GM21825 (cell line): ENCODE measurements around the gene CELSR3.

Experiments
- ATAC-seq: cut with Tn5 transposase; IDR thresholded peaks from one replicate; pipeline ENCODE4 v1.9.1; 2021; ENCODE audit warnings: mild to moderate bottlenecking, moderate library complexity; ENCODE audit not compliant: unreplicated experiment

The CELSR3 gene

DNA sequence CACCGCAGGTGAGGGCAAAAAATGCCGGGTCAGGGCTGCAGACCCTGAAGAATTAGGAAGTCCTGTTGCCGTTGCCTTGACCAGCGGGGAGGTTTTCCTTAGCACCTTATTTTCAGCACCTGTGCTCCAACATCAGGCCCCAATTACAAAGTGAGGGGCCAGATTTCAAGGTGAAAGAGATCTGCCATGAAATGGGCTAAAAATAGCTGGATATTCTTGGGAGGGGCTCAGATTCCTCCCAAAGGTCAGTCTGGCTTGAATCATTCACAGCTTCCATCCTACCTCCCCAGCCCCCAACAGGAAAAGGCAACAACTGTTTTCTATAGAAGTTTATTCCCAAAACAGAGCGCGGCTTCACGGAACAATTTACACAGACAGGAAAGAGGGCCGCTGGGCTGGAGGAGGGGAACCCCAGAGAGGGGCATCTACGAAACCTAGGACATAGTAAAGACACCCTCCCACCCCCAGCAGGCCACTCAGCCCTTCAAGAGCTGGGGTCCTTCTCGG is 26.5 kb downstream of the CELSR3 start:
- no peak for ATAC-seq

GRCh38 chr3:48635222-48636021 is 27.3 kb downstream of the CELSR3 start, which contains the start of gene SLC26A6:
Gene SLC26A6, minus strand, starts transcription at chr3:48635461. Its CDS starts 68 bp downstream, at chr3:48635393.
- ATAC-seq = peak; percentile 85

DNA sequence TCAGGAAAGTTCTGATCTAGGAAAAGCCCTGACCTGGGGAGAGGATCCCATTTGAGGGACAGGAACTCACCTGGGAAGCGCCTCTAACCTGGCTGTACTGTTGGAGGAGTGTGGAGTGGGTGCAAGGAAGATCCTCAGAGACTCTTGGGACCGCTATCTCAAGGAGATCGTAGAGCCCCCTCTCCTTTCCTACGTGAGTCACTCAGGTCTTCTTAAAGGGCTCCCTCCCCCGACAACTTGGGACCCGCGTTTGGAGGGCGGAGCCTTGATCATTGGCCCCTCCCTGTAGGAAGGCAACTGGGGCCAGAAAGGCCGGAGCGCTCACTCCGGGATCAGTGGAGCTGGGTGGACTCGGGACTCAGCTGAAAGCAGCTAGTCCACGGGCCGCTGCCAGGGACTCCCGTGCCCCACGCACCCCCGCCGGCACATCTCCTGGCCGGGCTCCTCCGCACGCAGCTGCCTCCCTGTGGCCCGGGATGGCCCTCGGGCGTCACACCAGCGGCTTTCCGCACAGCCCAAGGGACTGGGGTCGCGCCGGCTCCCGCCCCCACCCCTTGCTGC is 27.9 kb downstream of the CELSR3 start:
- no peak for ATAC-seq

DNA sequence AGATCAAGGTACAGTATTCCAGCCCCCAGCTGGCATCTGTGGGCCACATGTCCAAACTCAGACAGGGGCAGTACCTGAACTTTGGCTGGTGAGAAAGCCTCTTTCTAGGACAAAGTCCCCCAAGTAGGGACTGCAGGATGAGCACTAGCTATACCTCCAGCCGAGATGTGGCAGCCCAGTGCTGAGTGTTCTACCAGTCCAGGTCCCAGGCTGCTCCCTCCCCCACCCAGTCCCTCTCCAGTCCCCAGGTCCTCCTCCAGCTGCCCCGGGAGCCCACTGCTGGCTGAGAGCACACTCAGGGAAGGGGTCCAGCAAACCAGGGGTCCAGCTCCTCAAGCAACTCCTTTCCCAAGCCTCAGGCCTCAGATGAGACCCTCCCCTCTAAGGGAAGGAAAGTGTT is 28.9 kb downstream of the CELSR3 start:
- ATAC-seq = no peak

- ATAC-seq = no peak
These were observed 29.4 kb downstream of the CELSR3 start for GRCh38 chr3:48633256-48633655.

- no peak for ATAC-seq
These were observed 30.9 kb downstream of the CELSR3 start for GRCh38 chr3:48631516-48632448.

DNA sequence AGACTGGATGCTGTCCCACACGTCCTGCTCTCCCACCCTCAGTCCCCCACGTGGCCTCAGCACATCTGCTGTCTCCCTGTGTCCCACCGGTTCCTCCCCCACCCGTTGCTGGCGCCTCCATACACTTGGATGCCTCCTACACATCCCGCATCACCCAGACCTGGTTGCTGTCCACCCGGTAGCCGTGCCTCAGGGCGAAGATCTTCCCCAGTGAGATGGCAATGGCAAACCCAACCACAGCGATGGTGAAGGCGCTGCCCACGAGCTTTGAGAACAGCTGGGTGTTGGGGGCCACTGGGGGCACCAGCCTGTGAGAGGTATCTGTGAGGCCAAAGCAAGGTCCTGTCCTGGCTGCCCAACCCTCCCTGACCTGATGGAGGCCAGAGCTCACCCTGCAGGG is 31.9 kb downstream of the CELSR3 start:
- ATAC-seq = no peak

- ATAC-seq = no peak
These were observed 32.3 kb downstream of the CELSR3 start for GRCh38 chr3:48630407-48630806.

DNA sequence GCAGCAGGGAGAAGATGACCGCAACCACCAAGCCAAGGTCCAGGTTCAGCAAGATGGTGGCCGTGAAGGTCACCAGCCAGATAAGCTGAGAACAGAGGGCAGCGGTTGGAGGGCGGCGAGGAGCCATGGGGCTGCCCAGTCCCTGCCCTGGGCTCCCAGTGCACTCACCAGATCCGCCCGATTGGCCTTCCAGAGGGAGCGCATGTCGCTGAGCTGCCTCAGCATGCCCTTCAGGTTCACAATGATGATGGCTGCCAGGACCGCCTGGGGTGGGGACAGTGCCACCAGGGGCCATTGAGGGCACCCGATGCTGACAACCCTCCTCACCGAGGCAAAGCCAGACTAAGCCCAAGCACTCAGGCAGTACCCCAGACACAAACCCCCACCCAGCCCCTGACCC is 32.8 kb downstream of the CELSR3 start:
- no peak for ATAC-seq

GRCh38 chr3:48628277-48629017 is 34.2 kb downstream of the CELSR3 start:
- no peak for ATAC-seq

DNA sequence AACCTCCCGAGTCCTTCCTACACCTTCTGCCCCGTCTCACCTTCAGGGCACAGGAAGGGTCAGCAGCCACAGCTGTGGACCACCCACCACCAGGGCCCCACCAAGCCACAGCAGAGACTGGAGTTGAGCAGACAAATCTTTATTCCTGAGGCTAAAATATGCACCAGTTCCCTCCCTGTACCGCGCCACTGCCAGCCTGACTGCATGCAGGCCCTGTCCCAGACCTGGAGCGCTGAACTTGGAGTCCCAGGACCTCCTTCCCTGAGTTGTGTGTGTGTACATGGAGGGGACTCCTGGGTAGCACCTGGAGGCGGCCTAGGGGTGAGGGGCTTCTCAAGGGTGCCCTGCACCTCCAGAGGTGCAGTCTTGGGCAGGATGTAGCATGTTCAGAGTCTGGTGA is 37.1 kb downstream of the CELSR3 start:
- no peak for ATAC-seq

DNA sequence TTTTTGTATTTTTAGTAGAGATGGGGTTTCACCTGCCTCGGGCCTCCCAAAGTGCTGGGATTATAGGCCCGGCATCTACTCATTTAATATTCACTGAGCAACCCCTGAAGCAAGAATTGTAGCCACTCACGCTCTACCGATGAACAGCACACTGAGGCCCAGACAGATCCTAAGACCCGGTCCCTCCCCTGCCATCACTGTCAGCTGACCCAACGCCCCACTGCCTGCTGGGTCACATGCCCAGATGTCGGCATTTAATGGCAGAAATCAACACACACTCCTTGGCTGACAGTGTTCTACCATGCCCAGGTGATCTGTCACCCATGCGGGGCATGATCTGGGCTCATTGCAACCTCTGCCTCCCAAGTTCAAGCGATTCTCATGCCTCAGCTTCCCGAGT is 37.9 kb downstream of the CELSR3 start:
- no peak for ATAC-seq

DNA sequence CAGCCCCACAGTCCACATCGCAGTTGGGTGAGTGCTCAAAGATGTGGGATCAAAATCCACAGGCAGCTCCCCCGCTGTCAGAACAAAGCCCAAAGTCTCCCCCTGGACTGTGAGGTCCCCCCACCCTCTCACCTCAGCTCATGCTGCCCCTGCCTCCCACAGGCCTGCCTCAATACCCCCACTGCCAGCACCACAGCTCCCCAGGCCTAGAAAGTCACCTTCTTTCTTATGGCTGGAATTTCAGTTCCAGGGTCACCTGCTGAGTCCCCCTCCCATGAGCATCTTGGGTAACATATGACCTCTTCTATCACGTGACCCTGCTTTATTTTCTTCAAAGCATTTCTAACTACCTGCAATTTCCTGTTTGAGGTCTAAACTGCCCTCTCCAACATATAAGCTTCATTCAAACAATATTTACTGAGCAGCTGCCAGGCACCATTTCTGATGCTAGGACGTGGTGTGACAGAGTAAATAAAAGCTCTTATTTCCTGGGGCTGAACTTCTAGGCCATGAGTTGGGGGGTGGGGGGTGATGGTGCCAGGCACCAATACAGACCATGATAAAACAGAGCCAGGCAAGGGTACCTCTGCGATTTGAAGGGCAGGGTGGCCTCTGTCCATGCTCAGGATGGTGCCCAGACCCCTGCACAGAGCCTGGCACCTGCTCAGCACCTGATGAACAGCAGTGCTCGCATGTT is 38.7 kb downstream of the CELSR3 start:
- ATAC-seq = no peak

DNA sequence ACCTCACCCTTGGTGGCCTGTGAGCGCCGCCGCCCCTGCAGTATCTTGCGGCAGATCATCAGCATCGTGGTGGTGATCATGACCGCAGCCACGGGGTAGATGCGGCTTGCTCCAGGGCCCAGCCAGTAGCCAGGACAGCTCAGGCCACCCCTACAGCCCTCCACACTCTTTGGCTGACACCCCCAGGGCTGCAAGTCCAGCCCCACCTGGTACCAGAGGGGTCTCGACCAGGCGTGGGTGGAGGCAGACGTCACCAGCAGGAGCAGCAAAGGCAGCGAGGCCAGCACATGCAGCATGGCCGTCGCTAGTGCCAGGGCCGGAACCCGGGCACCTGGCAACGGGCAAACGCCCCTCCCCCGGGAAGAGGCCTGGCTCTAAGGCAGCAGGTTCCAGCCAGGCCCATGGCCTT is 41.2 kb downstream of the CELSR3 start, which contains the start of gene TMEM89:
TMEM89 (minus strand) TSS at position 309 of the 409 bp plus-strand sequence; CDS start at position 296, 13 bp downstream.
- ATAC-seq = no peak

- no peak for ATAC-seq
These were observed 42.9 kb downstream of the CELSR3 start for GRCh38 chr3:48619541-48620524.

DNA sequence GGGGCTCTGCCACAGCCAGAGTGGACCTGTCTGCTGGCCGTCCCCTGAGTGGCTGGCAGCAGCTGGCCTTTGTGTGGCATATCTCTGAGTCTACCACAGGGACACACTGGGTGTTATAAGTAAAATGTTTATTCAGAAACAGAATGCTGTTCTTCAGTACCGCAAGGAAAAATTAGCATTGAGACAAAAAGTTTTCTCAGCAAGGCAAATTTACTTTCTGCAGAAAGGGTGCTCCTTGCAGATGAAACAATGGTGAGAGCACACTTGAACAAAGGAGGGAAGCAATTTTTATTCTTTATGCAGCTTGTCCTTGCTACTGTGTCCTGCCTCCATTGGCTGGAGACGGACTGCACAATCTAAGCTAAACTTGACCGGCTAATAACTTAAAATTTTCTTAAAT is 45.1 kb downstream of the CELSR3 start:
- no peak for ATAC-seq

GRCh38 chr3:48614044-48614443 is 48.6 kb downstream of the CELSR3 start:
- no peak for ATAC-seq

GRCh38 chr3:48612309-48612708 is 50.4 kb downstream of the CELSR3 start:
- no peak for ATAC-seq
